IPS-NIHi11 (cell line): ENCODE data around the gene PTRH2.
"Not testable (repeated sequence)": the region's sequence is repeated elsewhere in the genome, so short reads cannot be mapped to it uniquely, and the experiment has no call there.

Experiments used
- DNase-seq: peaks from one replicate; pipeline ENCODE4 v3.0.0; 2012; ENCODE audit warnings: mixed read lengths, low spot score

PTRH2 gene

GRCh38 chr17:59707149-59707970 is at the start of gene PTRH2, which contains the start of gene VMP1:
Gene PTRH2 (minus strand): TSS chr17:59707430. CDS start chr17:59697978, 9,452 bp downstream.
Gene VMP1 (plus strand): TSS chr17:59707654. CDS start chr17:59731447, 23,793 bp downstream.
- DNase-seq = peak; percentile 98

- no peak for DNase-seq
Measured at GRCh38 chr17:59756236-59756818, 49.1 kb upstream of the PTRH2 start.

- DNase-seq = not testable (repeated sequence)
Measured at GRCh38 chr17:59755069-59755468, 47.8 kb upstream of the PTRH2 start.

- DNase-seq = no peak
Measured at GRCh38 chr17:59754552-59754951, 47.3 kb upstream of the PTRH2 start.

- peak; percentile 78 for DNase-seq
Measured at GRCh38 chr17:59753522-59754467, 46.6 kb upstream of the PTRH2 start.

GRCh38 chr17:59752922-59753321 is 45.7 kb upstream of the PTRH2 start:
- DNase-seq = no peak

- no peak for DNase-seq
Measured at GRCh38 chr17:59752446-59752845, 45.2 kb upstream of the PTRH2 start.

- no peak for DNase-seq
Measured at GRCh38 chr17:59751955-59752413, 44.8 kb upstream of the PTRH2 start.

- DNase-seq = no peak
Measured at GRCh38 chr17:59748591-59748990, 41.4 kb upstream of the PTRH2 start.

GRCh38 chr17:59746849-59747445 is 39.7 kb upstream of the PTRH2 start:
- DNase-seq = peak; percentile 26

- no peak for DNase-seq
Measured at GRCh38 chr17:59745040-59745439, 37.8 kb upstream of the PTRH2 start.

- DNase-seq = no peak
Measured at GRCh38 chr17:59743842-59744241, 36.6 kb upstream of the PTRH2 start.

GRCh38 chr17:59737324-59737723 is 30.1 kb upstream of the PTRH2 start:
- DNase-seq = no peak

- DNase-seq = no peak
Measured at GRCh38 chr17:59734226-59734625, 27.0 kb upstream of the PTRH2 start.

- no peak for DNase-seq
Measured at GRCh38 chr17:59733697-59734096, 26.5 kb upstream of the PTRH2 start.

- no peak for DNase-seq
Measured at GRCh38 chr17:59730268-59730834, 23.1 kb upstream of the PTRH2 start.

- no peak for DNase-seq
Measured at GRCh38 chr17:59727817-59728533, 20.7 kb upstream of the PTRH2 start.

- DNase-seq = no peak
Measured at GRCh38 chr17:59725691-59726090, 18.5 kb upstream of the PTRH2 start.

GRCh38 chr17:59723607-59724006 is 16.4 kb upstream of the PTRH2 start:
- DNase-seq = no peak

GRCh38 chr17:59723041-59723440 is 15.8 kb upstream of the PTRH2 start:
- DNase-seq = no peak

GRCh38 chr17:59722623-59723022 is 15.4 kb upstream of the PTRH2 start:
- DNase-seq = no peak
